Endometrial microvascular endothelial cells (primary cell): ENCODE results near the gene HSD3B7. TPM values are rescaled to one million over a fixed set of nuclear protein-coding genes. Genes with fewer than 3 reads are reported as not detected.
"Not testable (repeated sequence)": the region's sequence is repeated elsewhere in the genome, so short reads cannot be mapped to it uniquely, and the experiment has no call there.

Experiments
- in situ Hi-C: cut with HindIII; loops from 2 replicates; pipeline ENCODE4 v1.10.0; 2017; ENCODE audit warnings: low sequenced_read_pairs, low pct_unique_long_range_greater_than_20kb; ENCODE audit errors: inconsistent ontology term
- total RNA-seq: library from RNA; depleted of rRNA; stranded (reverse); fragments of >200 nt; gene quantifications from one replicate; pipeline ENCODE4 v1.2.3, GENCODE V29; 2015; ENCODE audit errors: inconsistent ontology term

Gene HSD3B7
- total RNA-seq = 6.0 TPM

GRCh38 chr16:30984669-30985400 is at the start of gene HSD3B7:
TSS of gene HSD3B7 (plus strand) at chr16:30985207. CDS start at chr16:30985659, 452 bp downstream.
- in situ Hi-C loops = no loop called here

GRCh38 chr16:30937692-30938091 is 47.3 kb upstream of the HSD3B7 start:
- in situ Hi-C loops = no loop called here

- in situ Hi-C loops = not testable (repeated sequence)
Observed at GRCh38 chr16:30939571-30939970, 45.4 kb upstream of the HSD3B7 start.

- in situ Hi-C loops = no loop called here
Observed at GRCh38 chr16:30941600-30942425, 43.2 kb upstream of the HSD3B7 start.

GRCh38 chr16:30942426-30942806 is 42.6 kb upstream of the HSD3B7 start:
- in situ Hi-C loops = no loop called here

GRCh38 chr16:30944352-30944751 is 40.7 kb upstream of the HSD3B7 start:
- in situ Hi-C loops = no loop called here

- in situ Hi-C loops = no loop called here
Observed at GRCh38 chr16:30946671-30947540, 38.1 kb upstream of the HSD3B7 start.

GRCh38 chr16:30947541-30947858 is 37.5 kb upstream of the HSD3B7 start:
- in situ Hi-C loops = no loop called here

GRCh38 chr16:30947859-30948666 is 36.9 kb upstream of the HSD3B7 start:
- in situ Hi-C loops = no loop called here

GRCh38 chr16:30948667-30949649 is 36.0 kb upstream of the HSD3B7 start, which contains the start of gene ORAI3:
TSS of gene ORAI3 (plus strand) at chr16:30949068. CDS start at chr16:30949290, 222 bp downstream.
- in situ Hi-C loops = no loop called here

GRCh38 chr16:30949650-30950515 is 35.1 kb upstream of the HSD3B7 start:
- in situ Hi-C loops = loop anchor here (25.0 kb wide), 1 partner anchor 112 kb away; the partner anchor contains the start of genes ZNF646 and ZNF668

GRCh38 chr16:30950516-30951065 is 34.4 kb upstream of the HSD3B7 start:
- in situ Hi-C loops = loop anchor here (25.0 kb wide), 1 partner anchor 112 kb away; the partner anchor contains the start of genes ZNF646 and ZNF668

- in situ Hi-C loops = loop anchor here (25.0 kb wide), 1 partner anchor 111 kb away; the partner anchor contains the start of genes ZNF646 and ZNF668
Observed at GRCh38 chr16:30951193-30951592, 33.8 kb upstream of the HSD3B7 start.

GRCh38 chr16:30951750-30952149 is 33.3 kb upstream of the HSD3B7 start:
- in situ Hi-C loops = loop anchor here (25.0 kb wide), 1 partner anchor 111 kb away; the partner anchor contains the start of genes ZNF646 and ZNF668

GRCh38 chr16:30953111-30953510 is 31.9 kb upstream of the HSD3B7 start:
- in situ Hi-C loops = loop anchor here (25.0 kb wide), 1 partner anchor 109 kb away; the partner anchor contains the start of genes ZNF646 and ZNF668
